Liver (tissue), 9 donors: ENCODE measurements around the gene ATL1. TPM values are rescaled to one million over a fixed set of nuclear protein-coding genes. Genes with fewer than 3 reads are reported as not detected.

Experiments
- DNase-seq: peaks from one replicate; pipeline ENCODE4 v3.0.0-alpha.2; 2017; ENCODE audit warnings: low spot score
- H3K27ac ChIP-seq, 2 donors: one replicate each; pipeline ENCODE4 v1.7.0; 2013; ENCODE audit warnings: inconsistent platforms in 2 of 2, low read length in 2 of 2, control low read depth in 1 of 2, low read depth in 1 of 2, mild to moderate bottlenecking in 1 of 2
- H3K27me3 ChIP-seq, 4 donors: one replicate each; pipeline versions ENCODE4 v1.6.1 to v1.7.0; 2013; ENCODE audit warnings: low read length in 3 of 4, inconsistent platforms in 1 of 4, mild to moderate bottlenecking in 1 of 4, moderate library complexity in 1 of 4; ENCODE audit not compliant: control insufficient read depth in 4 of 4, insufficient read depth in 4 of 4
- H3K36me3 ChIP-seq, 4 donors: one replicate each; pipeline versions ENCODE4 v1.6.1 to v1.7.0; 2013; ENCODE audit warnings: low read length in 3 of 4, mild to moderate bottlenecking in 3 of 4, low read depth in 1 of 4, moderate library complexity in 1 of 4; ENCODE audit not compliant: control insufficient read depth in 4 of 4, insufficient read depth in 3 of 4
- H3K4me1 ChIP-seq, 4 donors: one replicate each; pipeline versions ENCODE4 v1.6.1 to v1.7.0; 2013; ENCODE audit warnings: low read length in 3 of 4, mild to moderate bottlenecking in 3 of 4, moderate library complexity in 1 of 4; ENCODE audit not compliant: control insufficient read depth in 4 of 4, insufficient read depth in 4 of 4
- H3K4me3 ChIP-seq, 3 donors: one replicate each; pipeline versions ENCODE4 v1.6.1 to v1.7.0; 2013; ENCODE audit warnings: low read length in 3 of 3, control low read depth in 1 of 3, low read depth in 1 of 3, mild to moderate bottlenecking in 1 of 3
- H3K9ac ChIP-seq, 2 donors: one replicate each; pipeline ENCODE4 v1.7.0; 2013; ENCODE audit warnings: low read length in 2 of 2, mild to moderate bottlenecking in 2 of 2, moderate library complexity in 2 of 2, control low read depth in 1 of 2, low read depth in 1 of 2
- H3K9me3 ChIP-seq, 4 donors: one replicate each; pipeline versions ENCODE4 v1.6.1 to v1.7.0; 2013; ENCODE audit warnings: low read length in 3 of 4; ENCODE audit not compliant: control insufficient read depth in 4 of 4
- EGR1 ChIP-seq, 2 donors: IDR thresholded peaks; 2 replicates each; pipeline ENCODE4 v1.6.1; 2016 to 2018; ENCODE audit warnings: antibody characterized with exemption in 2 of 2, low read depth in 2 of 2
- FOXA2 ChIP-seq: IDR thresholded peaks from 2 replicates; pipeline ENCODE4 v1.6.1; 2016; ENCODE audit warnings: antibody characterized with exemption
- GABPA ChIP-seq, 2 donors: IDR thresholded peaks in 1 of 2; conservative IDR thresholded peaks in 1 of 2; 2 replicates each; pipeline ENCODE4 v1.6.1; 2016; ENCODE audit warnings: antibody characterized with exemption in 2 of 2, mild to moderate bottlenecking in 1 of 2, moderate library complexity in 1 of 2
- HNF4G ChIP-seq: IDR thresholded peaks from 2 replicates; pipeline ENCODE4 v1.6.1; 2016; ENCODE audit warnings: antibody characterized with exemption
- RXRA ChIP-seq, 2 donors: IDR thresholded peaks; 2 replicates each; pipeline ENCODE4 v1.6.1; 2017 to 2018; ENCODE audit warnings: antibody characterized with exemption in 2 of 2, mild to moderate bottlenecking in 1 of 2
- SP1 ChIP-seq: IDR thresholded peaks from 2 replicates; pipeline ENCODE4 v1.6.1; 2018; ENCODE audit warnings: antibody characterized with exemption, mild to moderate bottlenecking
- TAF1 ChIP-seq: conservative IDR thresholded peaks from 2 replicates; pipeline ENCODE4 v1.6.1; 2016; ENCODE audit warnings: antibody characterized with exemption, mild to moderate bottlenecking
- YY1 ChIP-seq: IDR thresholded peaks from 2 replicates; pipeline ENCODE4 v1.6.1; 2016; ENCODE audit warnings: antibody characterized with exemption, mild to moderate bottlenecking
- WGBS: extraction: QIAGEN DNeasy Blood & Tissue Kit; methylation state at CpG from one replicate; pipeline ENCODE4 v1.1.7; 2013; 5-methylcytosine and 5-hydroxymethylcytosine counted together
- polyA plus RNA-seq, 2 donors: library from polyadenylated mRNA; stranded (reverse) in 1 of 2; unstranded in 1 of 2; fragments of 200-250 nt in 1 of 2; fragments of >200 nt in 1 of 2; fragmentation: Nextera tagmentation in 1 of 2; extraction: Ambion mirVana in 1 of 2; gene quantifications; one replicate each; pipeline versions ENCODE4 v1.2.1 to v1.2.3, GENCODE V29; 2013 to 2015
- total RNA-seq, 2 donors: library from RNA; depleted of rRNA; stranded (reverse); fragments of >200 nt; gene quantifications; one replicate each; pipeline ENCODE4 v1.2.3, GENCODE V29; 2014
- TF ChIP-seq, protein P1 (sequence below): IDR thresholded peaks from 2 replicates; pipeline ENCODE4 v1.6.1; 2016; ENCODE audit warnings: antibody characterized with exemption
- TF ChIP-seq, protein P2 (sequence below): fragments of 150-350 bp; IDR thresholded peaks from 2 replicates; pipeline ENCODE4 v1.5.1; 2017; ENCODE audit warnings: improper control_type of control experiment, low read depth, low read length; ENCODE audit not compliant: missing input control
- TF ChIP-seq, protein P3 (sequence below): IDR thresholded peaks from 2 replicates; pipeline ENCODE4 v1.6.1; 2016; ENCODE audit warnings: antibody characterized with exemption
- TF ChIP-seq, protein P4 (sequence below): IDR thresholded peaks from 2 replicates; pipeline ENCODE4 v1.6.1; 2016; ENCODE audit warnings: antibody characterized with exemption, mild to moderate bottlenecking
- donor health status: healthy.
- donor health status: healthy.
- donor health status: healthy.
- donor health status: healthy.
- donor health status: healthy.

Gene ATL1
- total and polyA plus RNA-seq, 4 donors = 0.17 to 0.79 (median 0.47) TPM

DNA sequence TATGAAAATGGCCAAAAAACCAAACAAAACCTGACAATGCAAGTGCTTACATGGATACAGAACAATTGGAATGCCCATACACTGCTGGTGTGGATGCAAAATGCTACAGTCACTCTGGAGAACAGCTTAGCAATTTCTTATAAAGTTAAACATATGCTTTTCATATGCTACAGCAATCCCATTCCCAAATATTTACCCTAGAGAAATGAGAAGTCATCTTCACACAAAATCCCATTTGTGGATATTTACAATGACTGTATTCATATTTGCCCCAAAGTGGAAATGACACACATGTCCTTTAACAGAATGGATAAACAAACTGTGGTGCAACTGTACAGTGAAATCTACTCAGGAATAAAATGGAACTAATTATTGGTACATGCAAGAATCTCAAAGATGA, 87.8 kb downstream of the ATL1 start:
- Histone ChIP-seq H3K36me3 (peaks cover 0 to 2% (median 0%) of the 10 kb centered on the region in 4 donors), H3K9me3 (no peaks in the 10 kb centered on the region), H3K4me1 (peaks cover 0 to 2% (median 0%) of the 10 kb centered on the region in 4 donors), H3K27ac (no peak overlapping the region), H3K4me3 (no peak overlapping the region), H3K9ac (no peak overlapping the region), H3K27me3 (no peaks in the 10 kb centered on the region)
- DNase-seq = no peak
- TF ChIP-seq, protein P1, sequence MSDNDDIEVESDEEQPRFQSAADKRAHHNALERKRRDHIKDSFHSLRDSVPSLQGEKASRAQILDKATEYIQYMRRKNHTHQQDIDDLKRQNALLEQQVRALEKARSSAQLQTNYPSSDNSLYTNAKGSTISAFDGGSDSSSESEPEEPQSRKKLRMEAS = no peak
- TF ChIP-seq RXRA (IDR thresholded peaks at IDR 0.05) (no peak), FOXA2 (no peak), SP1 (no peak), EGR1 (IDR thresholded peaks at IDR 0.05; ENCODE audit: low read depth in 2 of 2) (no peak), TAF1 (no peak), HNF4G (no peak)
- TF ChIP-seq, protein P2, sequence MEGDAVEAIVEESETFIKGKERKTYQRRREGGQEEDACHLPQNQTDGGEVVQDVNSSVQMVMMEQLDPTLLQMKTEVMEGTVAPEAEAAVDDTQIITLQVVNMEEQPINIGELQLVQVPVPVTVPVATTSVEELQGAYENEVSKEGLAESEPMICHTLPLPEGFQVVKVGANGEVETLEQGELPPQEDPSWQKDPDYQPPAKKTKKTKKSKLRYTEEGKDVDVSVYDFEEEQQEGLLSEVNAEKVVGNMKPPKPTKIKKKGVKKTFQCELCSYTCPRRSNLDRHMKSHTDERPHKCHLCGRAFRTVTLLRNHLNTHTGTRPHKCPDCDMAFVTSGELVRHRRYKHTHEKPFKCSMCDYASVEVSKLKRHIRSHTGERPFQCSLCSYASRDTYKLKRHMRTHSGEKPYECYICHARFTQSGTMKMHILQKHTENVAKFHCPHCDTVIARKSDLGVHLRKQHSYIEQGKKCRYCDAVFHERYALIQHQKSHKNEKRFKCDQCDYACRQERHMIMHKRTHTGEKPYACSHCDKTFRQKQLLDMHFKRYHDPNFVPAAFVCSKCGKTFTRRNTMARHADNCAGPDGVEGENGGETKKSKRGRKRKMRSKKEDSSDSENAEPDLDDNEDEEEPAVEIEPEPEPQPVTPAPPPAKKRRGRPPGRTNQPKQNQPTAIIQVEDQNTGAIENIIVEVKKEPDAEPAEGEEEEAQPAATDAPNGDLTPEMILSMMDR = no peak

DNA sequence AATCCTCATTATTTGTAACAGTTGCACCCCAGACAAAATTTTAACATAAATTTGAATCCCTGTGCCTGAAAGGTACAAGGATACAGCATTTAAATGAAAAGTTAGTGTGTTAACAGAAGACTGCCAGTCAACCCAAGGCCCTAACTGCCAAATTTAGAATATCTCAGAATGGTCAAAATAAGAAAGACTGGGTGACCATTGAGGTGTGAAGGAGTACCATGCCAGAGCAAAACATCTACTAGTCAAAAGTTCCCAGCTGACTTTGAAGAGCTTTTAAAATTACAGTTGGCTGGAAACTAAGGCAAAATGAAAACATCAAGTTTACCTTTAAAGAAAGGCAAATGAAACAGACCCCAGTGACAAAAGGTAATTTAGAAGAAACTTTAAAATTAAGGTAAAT, 89.7 kb downstream of the ATL1 start:
- Histone ChIP-seq H3K4me3 (no peak overlapping the region), H3K4me1 (peaks cover 0 to 2% (median 0%) of the 10 kb centered on the region in 4 donors), H3K36me3 (no peaks in the 10 kb centered on the region), H3K27me3 (no peaks in the 10 kb centered on the region), H3K9me3 (no peaks in the 10 kb centered on the region), H3K27ac (no peak overlapping the region), H3K9ac (no peak overlapping the region)
- no peak for DNase-seq
- no peak for TF ChIP-seq GABPA (IDR thresholded peaks at IDR 0.05 in 1 of 2, conservative IDR thresholded peaks at IDR 0.05 in 1 of 2)
- TF ChIP-seq RXRA (IDR thresholded peaks at IDR 0.05) = no peak
- TF ChIP-seq YY1 = no peak
- TF ChIP-seq, protein P1 = no peak

DNA sequence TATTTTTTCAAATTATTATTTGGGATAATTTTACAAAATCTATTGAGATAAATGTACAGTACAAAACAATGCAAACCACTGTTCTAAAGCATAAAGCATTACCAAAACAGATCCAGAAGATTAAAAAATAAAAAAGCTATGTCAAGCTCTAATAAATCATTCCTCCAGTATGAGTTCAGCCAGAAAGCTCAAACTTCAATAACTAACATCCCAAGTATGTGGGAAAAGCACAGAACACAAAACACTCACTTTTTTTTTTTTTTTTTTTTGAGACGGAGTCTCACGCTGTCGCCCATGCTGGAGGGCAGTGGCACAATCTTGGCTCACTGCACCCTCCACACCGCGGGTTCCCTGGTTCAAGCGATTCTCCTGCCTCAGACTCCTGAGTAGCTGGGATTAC, 96.8 kb downstream of the ATL1 start:
- Histone ChIP-seq H3K27me3 (no peaks in the 10 kb centered on the region), H3K27ac (no peak overlapping the region), H3K36me3 (no peaks in the 10 kb centered on the region), H3K9ac (no peak overlapping the region), H3K4me3 (no peak overlapping the region), H3K9me3 (no peaks in the 10 kb centered on the region), H3K4me1 (peaks cover 0 to 5% (median 3%) of the 10 kb centered on the region in 4 donors)
- TF ChIP-seq, protein P3, sequence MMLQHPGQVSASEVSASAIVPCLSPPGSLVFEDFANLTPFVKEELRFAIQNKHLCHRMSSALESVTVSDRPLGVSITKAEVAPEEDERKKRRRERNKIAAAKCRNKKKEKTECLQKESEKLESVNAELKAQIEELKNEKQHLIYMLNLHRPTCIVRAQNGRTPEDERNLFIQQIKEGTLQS = no peak
- no peak for TF ChIP-seq TAF1
- no peak for TF ChIP-seq HNF4G
- WGBS = 97% methylated on average over 6 of the region's 6 CpGs
- DNase-seq = no peak

DNA sequence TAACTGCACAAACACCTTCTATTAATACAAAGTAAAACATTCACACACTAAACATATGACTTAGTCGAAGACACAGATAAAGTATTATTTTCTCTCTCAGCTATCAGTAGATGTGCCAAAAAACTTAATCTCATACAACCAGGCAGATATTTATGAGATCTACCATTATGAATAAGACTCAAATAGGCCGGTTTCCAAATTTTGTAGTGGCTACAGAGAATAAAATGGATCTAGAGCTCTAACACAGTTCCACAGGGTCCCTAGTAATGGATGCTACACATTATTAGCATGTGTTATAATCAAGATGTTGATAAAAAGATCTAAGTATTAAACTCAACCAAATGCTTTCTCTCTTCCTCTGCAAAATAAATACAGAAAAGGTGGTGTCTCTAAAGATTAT, 97.8 kb downstream of the ATL1 start:
- Histone ChIP-seq H3K36me3 (no peaks in the 10 kb centered on the region), H3K27ac (peak overlapping the region; percentile 70 to 77), H3K27me3 (no peaks in the 10 kb centered on the region), H3K4me3 (no peak overlapping the region), H3K9me3 (no peaks in the 10 kb centered on the region), H3K9ac (peak overlapping the region in 1 of 2 donors; percentile 29), H3K4me1 (peaks cover 0 to 5% (median 3%) of the 10 kb centered on the region in 4 donors)
- WGBS = 61% methylated on average over 2 of the region's 2 CpGs
- TF ChIP-seq FOXA2 (no peak), YY1 (no peak)
- TF ChIP-seq, protein P4, sequence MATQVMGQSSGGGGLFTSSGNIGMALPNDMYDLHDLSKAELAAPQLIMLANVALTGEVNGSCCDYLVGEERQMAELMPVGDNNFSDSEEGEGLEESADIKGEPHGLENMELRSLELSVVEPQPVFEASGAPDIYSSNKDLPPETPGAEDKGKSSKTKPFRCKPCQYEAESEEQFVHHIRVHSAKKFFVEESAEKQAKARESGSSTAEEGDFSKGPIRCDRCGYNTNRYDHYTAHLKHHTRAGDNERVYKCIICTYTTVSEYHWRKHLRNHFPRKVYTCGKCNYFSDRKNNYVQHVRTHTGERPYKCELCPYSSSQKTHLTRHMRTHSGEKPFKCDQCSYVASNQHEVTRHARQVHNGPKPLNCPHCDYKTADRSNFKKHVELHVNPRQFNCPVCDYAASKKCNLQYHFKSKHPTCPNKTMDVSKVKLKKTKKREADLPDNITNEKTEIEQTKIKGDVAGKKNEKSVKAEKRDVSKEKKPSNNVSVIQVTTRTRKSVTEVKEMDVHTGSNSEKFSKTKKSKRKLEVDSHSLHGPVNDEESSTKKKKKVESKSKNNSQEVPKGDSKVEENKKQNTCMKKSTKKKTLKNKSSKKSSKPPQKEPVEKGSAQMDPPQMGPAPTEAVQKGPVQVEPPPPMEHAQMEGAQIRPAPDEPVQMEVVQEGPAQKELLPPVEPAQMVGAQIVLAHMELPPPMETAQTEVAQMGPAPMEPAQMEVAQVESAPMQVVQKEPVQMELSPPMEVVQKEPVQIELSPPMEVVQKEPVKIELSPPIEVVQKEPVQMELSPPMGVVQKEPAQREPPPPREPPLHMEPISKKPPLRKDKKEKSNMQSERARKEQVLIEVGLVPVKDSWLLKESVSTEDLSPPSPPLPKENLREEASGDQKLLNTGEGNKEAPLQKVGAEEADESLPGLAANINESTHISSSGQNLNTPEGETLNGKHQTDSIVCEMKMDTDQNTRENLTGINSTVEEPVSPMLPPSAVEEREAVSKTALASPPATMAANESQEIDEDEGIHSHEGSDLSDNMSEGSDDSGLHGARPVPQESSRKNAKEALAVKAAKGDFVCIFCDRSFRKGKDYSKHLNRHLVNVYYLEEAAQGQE = no peak
- TF ChIP-seq, protein P1 = no peak
- TF ChIP-seq, protein P3 = no peak
- DNase-seq = no peak
